NB4 (cell line): ENCODE results near the gene PDE7B.

Experiments used
- DNase-seq: peaks from one replicate; pipeline ENCODE4 v3.0.0; 2010; ENCODE audit warnings: low read depth
- H3K4me3 ChIP-seq: one replicate; pipeline ENCODE4 v1.5.1; 2011; ENCODE audit warnings: mild to moderate bottlenecking, low read depth, low read length, moderate library complexity
- CTCF ChIP-seq: IDR thresholded peaks from one replicate; pipeline ENCODE4 v1.5.1; 2012; ENCODE audit warnings: low read depth, low read length
- MYC ChIP-seq: IDR thresholded peaks from 2 replicates; pipeline ENCODE4 v1.6.1; 2011; ENCODE audit warnings: low read depth, low read length
- POLR2A ChIP-seq: IDR thresholded peaks from 2 replicates; pipeline ENCODE4 v1.6.1; 2011; ENCODE audit warnings: mild to moderate bottlenecking; ENCODE audit not compliant: insufficient read length; ENCODE audit errors: extremely low read depth
- TF ChIP-seq, protein P1 (sequence below): IDR thresholded peaks from 2 replicates; pipeline ENCODE4 v1.6.1; 2011; ENCODE audit warnings: low read depth, low read length

The PDE7B gene

DNA sequence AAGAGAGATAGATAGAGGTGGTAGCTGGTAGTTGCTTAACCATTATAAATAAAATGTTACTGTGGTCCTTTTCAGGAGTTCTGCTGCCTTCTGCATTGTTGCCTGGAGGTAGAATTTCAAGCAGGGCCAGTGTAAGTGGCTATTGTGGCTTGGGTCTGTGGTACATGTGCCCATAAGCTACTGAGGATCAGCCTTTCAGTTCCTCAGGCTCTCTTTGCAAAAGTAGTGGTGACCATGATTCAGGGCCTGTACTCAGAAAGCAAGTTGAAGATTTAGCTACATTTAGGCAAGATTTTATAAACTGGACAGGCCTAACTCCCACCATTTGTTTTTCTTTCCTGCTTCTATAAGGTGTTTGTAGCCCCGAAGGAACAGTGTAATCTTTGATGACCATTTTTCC is 199.0 kb downstream of the PDE7B start:
- DNase-seq, result no peak
- TF ChIP-seq CTCF (no peak), MYC (no peak), POLR2A (no peak)
- TF ChIP-seq, protein P1, sequence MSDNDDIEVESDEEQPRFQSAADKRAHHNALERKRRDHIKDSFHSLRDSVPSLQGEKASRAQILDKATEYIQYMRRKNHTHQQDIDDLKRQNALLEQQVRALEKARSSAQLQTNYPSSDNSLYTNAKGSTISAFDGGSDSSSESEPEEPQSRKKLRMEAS, result no peak
- H3K4me3 ChIP-seq, result no peak overlapping the region

DNA sequence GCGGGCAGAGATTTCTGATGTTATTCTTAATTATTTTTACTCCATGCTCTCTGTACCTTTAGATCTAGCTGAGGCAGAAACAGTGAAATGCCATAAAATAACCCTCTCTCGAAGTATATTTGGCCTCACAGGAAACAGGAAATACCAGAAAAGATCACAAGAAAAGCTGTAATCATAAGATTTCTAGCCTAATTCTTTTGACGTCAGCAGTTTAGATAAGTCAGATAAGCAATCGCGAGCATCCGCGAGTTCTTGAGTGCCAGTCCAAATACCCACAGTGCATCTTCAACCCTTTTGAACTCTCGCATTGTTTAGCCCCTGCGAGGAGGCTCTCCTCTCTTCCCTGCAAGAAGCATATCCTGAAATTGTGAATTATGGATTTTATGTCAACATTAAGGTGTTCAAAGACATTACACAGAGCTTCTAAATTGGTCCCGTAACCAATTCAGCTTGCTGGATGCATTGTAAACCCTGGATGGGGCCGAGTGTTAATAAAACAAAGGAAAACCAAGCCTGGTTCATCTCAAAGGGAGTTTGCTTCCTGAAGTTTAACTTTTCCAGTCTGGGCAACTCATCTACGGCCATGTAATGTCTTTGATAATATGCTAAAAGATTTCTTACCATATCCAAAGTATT is 199.8 kb downstream of the PDE7B start:
- no peak for DNase-seq
- H3K4me3 ChIP-seq, result no peak overlapping the region
- TF ChIP-seq, protein P1, result no peak
- no peak for TF ChIP-seq CTCF
- no peak for TF ChIP-seq POLR2A
- no peak for TF ChIP-seq MYC

GRCh38 chr6:136052031-136052430 is 200.5 kb downstream of the PDE7B start:
- no peak for DNase-seq
- TF ChIP-seq POLR2A, result no peak
- TF ChIP-seq MYC, result no peak
- no peak for TF ChIP-seq CTCF
- TF ChIP-seq, protein P1, result no peak
- no peak overlapping the region for H3K4me3 ChIP-seq

DNA sequence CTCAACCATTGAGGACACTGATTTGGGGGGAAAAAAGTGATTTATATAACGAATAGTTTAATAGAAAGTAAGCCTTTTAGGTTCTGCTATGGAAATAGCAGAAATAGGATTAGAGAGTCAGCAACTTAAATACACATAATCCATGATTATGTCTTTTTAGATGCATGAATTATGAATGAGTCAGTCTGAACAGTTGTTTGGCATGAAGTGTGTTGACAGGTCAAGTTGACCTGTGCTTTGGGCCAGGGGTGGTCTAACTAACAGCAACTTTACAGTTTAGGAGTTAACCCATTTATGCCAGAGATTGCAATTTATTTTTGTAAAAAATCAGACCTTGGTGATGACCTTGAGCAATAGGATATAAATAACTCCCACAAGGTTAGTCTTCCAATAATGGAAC is 207.4 kb downstream of the PDE7B start:
- TF ChIP-seq, protein P1, result no peak
- H3K4me3 ChIP-seq, result no peak overlapping the region
- no peak for DNase-seq

GRCh38 chr6:136059308-136059707 is 207.8 kb downstream of the PDE7B start:
- TF ChIP-seq, protein P1, result no peak
- TF ChIP-seq POLR2A (no peak), CTCF (no peak), MYC (no peak)
- DNase-seq, result no peak

GRCh38 chr6:136060052-136060451 is 208.6 kb downstream of the PDE7B start:
- DNase-seq, result no peak
- TF ChIP-seq POLR2A, result no peak
- no peak for TF ChIP-seq MYC
- no peak for TF ChIP-seq CTCF
- TF ChIP-seq, protein P1, result no peak
- H3K4me3 ChIP-seq, result no peak overlapping the region

More at GRCh38 chr6:136059308-136059707, 207.8 kb downstream of the PDE7B start:
- H3K4me3 ChIP-seq, result no peak overlapping the region
